ENCODE measurements around the gene ALDH4A1. TPM values are rescaled to one million over a fixed set of nuclear protein-coding genes. Genes with fewer than 3 reads are reported as not detected.

ALDH4A1 gene
- total RNA-seq, 2 experiments from 2014 or later = 4.5 to 5.8 TPM

GRCh38 chr1:18936471-18936813 lies 34.1 kb upstream of the ALDH4A1 start:
- CTCF ChIA-PET = interaction anchor here (1.1 to 1.4 kb wide), 2 partner anchors 10 to 24 kb away, joined by 3 to 4 read pairs; no protein-coding TSS in a partner anchor
- Mint-ChIP-seq H3K9me3 (ENCODE audit: low read depth) (no peaks in the 10 kb centered on the region), H3K27ac (no peak overlapping the region), H3K36me3 (no peaks in the 10 kb centered on the region), H3K27me3 (no peaks in the 10 kb centered on the region), H3K4me3 (no peak overlapping the region), H3K4me1 (peaks cover 16% of the 10 kb centered on the region)
- ATAC-seq (no peak), DNase-seq (no peak)

- no peak for DNase-seq
- no peaks in the 10 kb centered on the region for H3K27me3 Mint-ChIP-seq
- no peak for ATAC-seq
- CTCF ChIA-PET = no interaction called here
- no peaks in the 10 kb centered on the region for H3K36me3 Mint-ChIP-seq
- H3K9me3 Mint-ChIP-seq (ENCODE audit: low read depth) = no peaks in the 10 kb centered on the region
- H3K4me1 Mint-ChIP-seq = peaks cover 26% of the 10 kb centered on the region
- no peak overlapping the region for H3K4me3 Mint-ChIP-seq
- H3K27ac Mint-ChIP-seq = no peak overlapping the region
Observed at GRCh38 chr1:18934205-18935000, 32.0 kb upstream of the ALDH4A1 start.

GRCh38 chr1:18932879-18933278 lies 30.5 kb upstream of the ALDH4A1 start:
- CTCF ChIA-PET = interaction anchor here (0.7 kb wide), 1 partner anchor 25 kb away, joined by 3 read pairs; no protein-coding TSS in a partner anchor
- H3K27me3 Mint-ChIP-seq = no peaks in the 10 kb centered on the region
- H3K27ac Mint-ChIP-seq = no peak overlapping the region
- ATAC-seq (no peak), DNase-seq (no peak)
- H3K4me3 Mint-ChIP-seq = no peak overlapping the region
- H3K4me1 Mint-ChIP-seq = peaks cover 38% of the 10 kb centered on the region
- H3K9me3 Mint-ChIP-seq (ENCODE audit: low read depth) = no peaks in the 10 kb centered on the region
- H3K36me3 Mint-ChIP-seq = no peaks in the 10 kb centered on the region

DNA sequence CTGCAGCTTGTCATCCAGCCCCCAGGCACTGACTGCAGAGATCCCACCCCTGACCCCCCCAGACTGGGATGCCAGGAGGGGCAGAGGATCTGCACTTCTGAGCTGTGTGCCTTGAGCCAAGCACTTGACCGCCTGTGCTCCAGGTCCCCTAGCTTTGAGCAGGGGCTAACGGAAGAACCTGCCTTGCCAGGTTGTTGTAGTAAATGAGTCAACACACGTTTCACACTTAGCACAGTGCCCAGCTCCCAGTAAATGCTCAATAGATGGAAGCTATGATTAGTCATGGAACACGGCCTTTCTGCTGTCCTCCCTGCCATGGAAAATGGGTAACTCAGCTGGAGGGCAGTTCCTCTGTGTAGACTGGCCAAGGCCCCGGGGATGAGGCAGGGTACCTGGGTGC lies 30.0 kb upstream of the ALDH4A1 start:
- H3K27me3 Mint-ChIP-seq = no peaks in the 10 kb centered on the region
- H3K4me3 Mint-ChIP-seq = no peak overlapping the region
- DNase-seq (no peak), ATAC-seq (no peak)
- H3K9me3 Mint-ChIP-seq (ENCODE audit: low read depth) = no peaks in the 10 kb centered on the region
- no peaks in the 10 kb centered on the region for H3K36me3 Mint-ChIP-seq
- H3K27ac Mint-ChIP-seq = no peak overlapping the region
- peaks cover 42% of the 10 kb centered on the region for H3K4me1 Mint-ChIP-seq
- CTCF ChIA-PET = interaction anchor here (0.7 kb wide), 1 partner anchor 25 kb away, joined by 3 read pairs; no protein-coding TSS in a partner anchor

GRCh38 chr1:18931730-18932129 lies 29.4 kb upstream of the ALDH4A1 start:
- Mint-ChIP-seq H3K4me3 (no peak overlapping the region), H3K4me1 (peaks cover 48% of the 10 kb centered on the region)
- CTCF ChIA-PET = interaction anchor here (1.0 kb wide), 1 partner anchor 17 kb away, joined by 3 read pairs; no protein-coding TSS in a partner anchor

DNA sequence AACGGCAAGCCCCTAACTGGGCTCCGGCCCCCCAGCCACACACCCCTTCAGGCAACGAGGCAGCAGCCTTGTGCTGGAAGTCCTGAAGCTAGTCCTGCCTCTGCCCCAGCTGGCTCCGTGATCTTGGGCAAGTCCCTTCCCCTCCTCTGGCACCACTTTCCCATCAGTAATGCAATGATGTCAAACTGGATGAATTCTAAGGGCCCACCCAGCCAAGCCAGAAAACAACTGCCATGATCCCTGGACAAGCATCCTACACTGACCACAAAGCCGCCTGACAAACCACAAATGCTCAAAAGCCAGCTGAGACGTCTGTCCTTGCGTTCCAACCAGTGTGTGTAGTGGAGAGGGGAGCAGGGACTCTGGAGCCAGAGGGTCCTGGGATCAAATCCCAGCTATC lies 27.3 kb upstream of the ALDH4A1 start:
- ATAC-seq = no peak
- no peaks in the 10 kb centered on the region for H3K27me3 Mint-ChIP-seq
- no peak overlapping the region for H3K4me3 Mint-ChIP-seq
- no peak for DNase-seq
- H3K27ac Mint-ChIP-seq = peak overlapping the region; percentile 9
- no peaks in the 10 kb centered on the region for H3K9me3 Mint-ChIP-seq (ENCODE audit: low read depth)
- CTCF ChIA-PET = interaction anchor here (1.1 to 1.5 kb wide), 4 partner anchors 17 to 24 kb away, joined by 3 to 10 read pairs (median 5); no protein-coding TSS in a partner anchor
- peaks cover 57% of the 10 kb centered on the region for H3K4me1 Mint-ChIP-seq
- peaks cover 2% of the 10 kb centered on the region for H3K36me3 Mint-ChIP-seq

More at GRCh38 chr1:18931730-18932129, 29.4 kb upstream of the ALDH4A1 start:
- Mint-ChIP-seq H3K9me3 (ENCODE audit: low read depth) (no peaks in the 10 kb centered on the region), H3K27ac (no peak overlapping the region), H3K36me3 (no peaks in the 10 kb centered on the region), H3K27me3 (no peaks in the 10 kb centered on the region)
- no peak for ATAC-seq
- no peak for DNase-seq

GRCh38 chr1:18928985-18929384 lies 26.6 kb upstream of the ALDH4A1 start:
- H3K27me3 Mint-ChIP-seq = no peaks in the 10 kb centered on the region
- peaks cover 2% of the 10 kb centered on the region for H3K36me3 Mint-ChIP-seq
- peaks cover 58% of the 10 kb centered on the region for H3K4me1 Mint-ChIP-seq
- ATAC-seq (no peak), DNase-seq (no peak)
- CTCF ChIA-PET = interaction anchor here (0.9 to 3.6 kb wide), 5 partner anchors 8 to 146 kb away, joined by 3 to 38 read pairs (median 7); no protein-coding TSS in a partner anchor
- H3K27ac Mint-ChIP-seq = no peak overlapping the region
- no peaks in the 10 kb centered on the region for H3K9me3 Mint-ChIP-seq (ENCODE audit: low read depth)
- no peak overlapping the region for H3K4me3 Mint-ChIP-seq

DNA sequence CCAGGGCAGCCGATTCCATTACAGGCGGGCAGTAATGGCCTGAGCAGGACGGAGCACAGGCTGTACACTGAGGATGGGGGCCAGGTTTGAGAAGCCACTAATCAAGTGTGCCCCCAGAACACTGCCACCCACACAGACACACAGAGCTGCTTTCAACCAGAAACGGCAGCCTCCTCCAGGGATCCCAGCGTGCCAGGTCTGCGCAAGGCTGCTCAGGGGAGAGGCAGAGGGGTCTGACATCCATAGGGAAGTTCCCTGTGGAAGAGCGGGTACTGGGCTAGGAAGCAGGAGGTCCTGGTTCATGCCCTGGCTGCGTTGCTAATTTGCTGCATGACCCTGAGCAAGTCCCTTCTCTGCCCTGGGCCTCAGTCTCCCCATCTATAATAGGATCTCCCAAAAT lies 26.1 kb upstream of the ALDH4A1 start:
- Mint-ChIP-seq H3K4me3 (peak overlapping the region; percentile 77), H3K36me3 (peaks cover 2% of the 10 kb centered on the region), H3K4me1 (peaks cover 62% of the 10 kb centered on the region), H3K9me3 (ENCODE audit: low read depth) (no peaks in the 10 kb centered on the region), H3K27ac (peak overlapping the region; percentile 99), H3K27me3 (no peaks in the 10 kb centered on the region)
- DNase-seq = no peak
- CTCF ChIA-PET = interaction anchor here (0.9 to 3.6 kb wide), 6 partner anchors 9 to 146 kb away, joined by 3 to 43 read pairs (median 28); partner anchors contain the start of gene IFFO2
- ATAC-seq = no peak

DNA sequence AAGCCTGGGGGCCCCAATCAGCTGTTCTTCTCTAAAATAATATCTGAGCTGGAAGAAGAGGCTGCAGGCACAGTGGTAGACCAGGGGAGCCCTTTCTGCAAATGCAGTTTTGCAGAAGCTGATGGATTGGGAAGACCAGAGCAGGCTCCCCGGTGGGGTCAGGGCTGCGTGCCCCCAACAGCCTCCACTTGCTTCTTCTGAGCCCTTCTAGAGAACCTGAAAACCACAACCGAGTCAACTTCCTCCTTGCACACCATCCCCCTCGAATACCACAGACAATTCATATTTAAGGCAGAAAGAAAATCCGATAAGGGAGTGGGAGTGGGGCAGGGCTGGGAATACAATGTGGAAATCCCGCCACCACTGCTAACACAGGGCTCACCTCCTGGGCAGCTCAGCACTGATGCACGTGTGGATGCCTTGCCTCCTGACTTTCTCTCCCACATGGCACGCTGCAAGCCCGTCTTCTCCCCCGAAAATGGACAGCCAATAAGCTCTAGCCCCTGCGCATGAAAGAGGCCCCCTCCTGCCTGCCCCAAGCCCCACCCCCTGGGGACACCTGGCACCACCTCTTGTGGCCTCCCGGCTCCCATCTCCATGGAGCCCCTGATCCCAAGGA lies 25.4 kb upstream of the ALDH4A1 start:
- Mint-ChIP-seq H3K4me1 (peaks cover 66% of the 10 kb centered on the region), H3K9me3 (ENCODE audit: low read depth) (no peaks in the 10 kb centered on the region), H3K4me3 (peak overlapping the region; percentile 77), H3K36me3 (peaks cover 2% of the 10 kb centered on the region), H3K27ac (peak overlapping the region; percentile 99), H3K27me3 (no peaks in the 10 kb centered on the region)
- DNase-seq (peak; percentile 76), ATAC-seq (peak; percentile 53)
- CTCF ChIA-PET = interaction anchor here (0.9 to 3.6 kb wide), 9 partner anchors 9 to 147 kb away, joined by 3 to 43 read pairs (median 10); partner anchors contain the start of genes ALDH4A1 and IFFO2

GRCh38 chr1:18927082-18927653 lies 24.8 kb upstream of the ALDH4A1 start:
- Mint-ChIP-seq H3K27ac (peak overlapping the region; percentile 99), H3K36me3 (peaks cover 2% of the 10 kb centered on the region), H3K4me3 (peak overlapping the region; percentile 77), H3K9me3 (ENCODE audit: low read depth) (no peaks in the 10 kb centered on the region), H3K27me3 (no peaks in the 10 kb centered on the region), H3K4me1 (peaks cover 66% of the 10 kb centered on the region)
- ATAC-seq = peak; percentile 31
- CTCF ChIA-PET = interaction anchor here (0.7 to 3.6 kb wide), 11 partner anchors 8 to 145 kb away, joined by 3 to 43 read pairs (median 5); partner anchors contain the start of genes ALDH4A1 and IFFO2
- no peak for DNase-seq

DNA sequence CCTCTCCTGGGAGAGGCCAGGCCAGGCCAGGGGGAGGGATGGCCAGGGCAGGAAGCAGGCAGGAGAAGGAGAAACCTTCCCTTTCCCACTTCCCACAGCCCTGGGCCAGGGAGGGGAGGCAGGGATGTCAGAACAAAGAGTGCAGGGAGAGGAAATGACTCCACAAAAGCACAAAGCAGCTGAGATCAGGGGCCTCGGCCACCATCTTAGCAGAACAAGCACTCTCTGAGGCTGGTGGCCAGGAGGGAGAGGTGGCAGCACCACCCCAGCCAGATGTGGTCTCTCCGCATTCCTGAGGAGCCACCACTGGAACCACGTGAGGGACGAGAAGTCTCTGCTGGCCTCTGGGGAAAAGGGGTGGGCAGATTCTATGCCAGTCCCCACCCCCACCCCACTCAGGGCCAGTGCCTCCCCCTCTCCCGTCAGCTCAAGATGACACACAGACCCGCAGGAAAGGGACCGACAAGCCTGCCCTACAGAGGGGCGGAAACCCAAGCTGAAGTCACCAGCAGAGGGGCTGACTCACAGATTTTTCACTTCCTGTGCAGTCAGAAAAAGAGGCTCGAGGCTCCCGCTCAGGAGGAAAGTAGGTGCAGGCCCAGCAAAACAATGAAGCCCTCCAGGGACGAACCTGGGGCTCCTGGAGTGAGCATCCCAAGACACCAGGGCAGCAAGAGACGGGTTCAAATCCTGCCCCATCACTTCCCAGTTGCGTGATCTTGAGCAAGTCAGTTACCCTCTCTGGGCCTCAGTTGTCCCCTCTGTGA lies 24.1 kb upstream of the ALDH4A1 start:
- CTCF ChIA-PET = interaction anchor here (0.7 to 3.6 kb wide), 11 partner anchors 9 to 146 kb away, joined by 3 to 43 read pairs (median 4); partner anchors contain the start of genes ALDH4A1 and IFFO2
- peaks cover 2% of the 10 kb centered on the region for H3K36me3 Mint-ChIP-seq
- no peaks in the 10 kb centered on the region for H3K27me3 Mint-ChIP-seq
- DNase-seq (peak; percentile 96), ATAC-seq (peak; percentile 89)
- peaks cover 66% of the 10 kb centered on the region for H3K4me1 Mint-ChIP-seq
- peak overlapping the region; percentile 77 for H3K4me3 Mint-ChIP-seq
- H3K27ac Mint-ChIP-seq = peak overlapping the region; percentile 99
- H3K9me3 Mint-ChIP-seq (ENCODE audit: low read depth) = no peaks in the 10 kb centered on the region

DNA sequence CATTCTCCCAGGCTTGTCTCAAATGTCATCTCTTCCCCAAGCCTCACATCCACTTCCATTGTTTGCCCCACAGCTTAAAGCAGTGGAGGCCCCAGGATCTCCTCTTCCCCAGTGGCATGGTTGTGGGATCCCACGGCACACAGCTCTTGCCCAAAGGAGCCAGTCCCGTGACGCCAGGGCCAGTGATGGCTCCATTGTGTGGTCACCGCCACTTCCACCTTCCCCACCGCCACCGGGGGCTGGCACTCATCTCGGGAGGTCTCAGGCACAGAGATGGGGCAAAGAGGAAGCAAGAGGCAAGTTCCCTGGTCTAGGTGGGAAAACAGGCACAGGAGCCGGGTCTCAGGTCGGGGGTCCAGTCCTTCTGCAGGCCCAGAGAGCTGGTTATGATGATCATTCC lies 22.9 kb upstream of the ALDH4A1 start:
- H3K27me3 Mint-ChIP-seq = no peaks in the 10 kb centered on the region
- DNase-seq (no peak), ATAC-seq (no peak)
- peaks cover 63% of the 10 kb centered on the region for H3K4me1 Mint-ChIP-seq
- H3K4me3 Mint-ChIP-seq = no peak overlapping the region
- H3K36me3 Mint-ChIP-seq = peaks cover 2% of the 10 kb centered on the region
- CTCF ChIA-PET = interaction anchor here (1.3 to 3.6 kb wide), 6 partner anchors 9 to 189 kb away, joined by 3 to 38 read pairs (median 10); no protein-coding TSS in a partner anchor
- peak overlapping the region; percentile 69 for H3K27ac Mint-ChIP-seq
- no peaks in the 10 kb centered on the region for H3K9me3 Mint-ChIP-seq (ENCODE audit: low read depth)
